Ishikawa (cell line): ENCODE data around the gene HOXA6.

Experiments used
- CEBPB ChIP-seq: IDR thresholded peaks from 2 replicates; pipeline ENCODE4 v1.6.1; 2012
- CREB1 ChIP-seq: IDR thresholded peaks from 2 replicates; pipeline ENCODE4 v1.6.1; 2012; ENCODE audit warnings: low read depth
- EGR1 ChIP-seq: IDR thresholded peaks from 2 replicates; pipeline ENCODE4 v1.6.1; 2012
- EP300 ChIP-seq: IDR thresholded peaks from 2 replicates; pipeline ENCODE4 v1.6.1; 2012; ENCODE audit warnings: borderline replicate concordance
- FOXM1 ChIP-seq: IDR thresholded peaks from 2 replicates; pipeline ENCODE4 v1.6.1; 2012; ENCODE audit warnings: low read depth, borderline replicate concordance
- MAX ChIP-seq: IDR thresholded peaks from 2 replicates; pipeline ENCODE4 v1.6.1; 2012
- NFIC ChIP-seq: IDR thresholded peaks from 2 replicates; pipeline ENCODE4 v1.6.1; 2012
- RAD21 ChIP-seq: IDR thresholded peaks from 2 replicates; pipeline ENCODE4 v1.6.1; 2012; ENCODE audit warnings: low read depth
- REST ChIP-seq: IDR thresholded peaks from 2 replicates; pipeline ENCODE4 v1.6.1; 2012; ENCODE audit warnings: low read depth, mild to moderate bottlenecking
- TAF1 ChIP-seq: IDR thresholded peaks from 2 replicates; pipeline ENCODE4 v1.6.1; 2012; ENCODE audit warnings: low read depth, mild to moderate bottlenecking
- TCF12 ChIP-seq: IDR thresholded peaks from 2 replicates; pipeline ENCODE4 v1.6.1; 2012; ENCODE audit warnings: low read depth
- TEAD4 ChIP-seq: IDR thresholded peaks from 2 replicates; pipeline ENCODE4 v1.6.1; 2012
- USF1 ChIP-seq: IDR thresholded peaks from 2 replicates; pipeline ENCODE4 v1.6.1; 2012
- YY1 ChIP-seq: IDR thresholded peaks from 2 replicates; pipeline ENCODE4 v1.6.1; 2012; ENCODE audit warnings: low read depth
- ZBTB7A ChIP-seq: IDR thresholded peaks from 2 replicates; pipeline ENCODE4 v1.6.1; 2012; ENCODE audit warnings: low read depth

Gene HOXA6

GRCh38 chr7:27192546-27193334, 45.2 kb upstream of the HOXA6 start:
- TF ChIP-seq CEBPB (no peak), USF1 (no peak), NFIC (no peak), TCF12 (no peak), ZBTB7A (no peak), TEAD4 (no peak), RAD21 (no peak), MAX (no peak), CREB1 (no peak), EGR1 (no peak), EP300 (no peak), TAF1 (no peak), FOXM1 (no peak), YY1 (no peak), REST (no peak)

GRCh38 chr7:27191833-27192545, 44.4 kb upstream of the HOXA6 start:
- no peak for TF ChIP-seq USF1
- TF ChIP-seq EGR1: no peak
- TF ChIP-seq CEBPB: no peak
- TF ChIP-seq EP300: no peak
- TF ChIP-seq CREB1: no peak
- no peak for TF ChIP-seq TEAD4
- no peak for TF ChIP-seq MAX
- no peak for TF ChIP-seq TAF1
- no peak for TF ChIP-seq TCF12

GRCh38 chr7:27191161-27191731, 43.7 kb upstream of the HOXA6 start:
- TF ChIP-seq RAD21 (no peak), TCF12 (no peak), USF1 (no peak), NFIC (no peak), ZBTB7A (no peak), EGR1 (no peak), CEBPB (no peak), TAF1 (no peak), YY1 (no peak), EP300 (no peak), CREB1 (no peak), MAX (no peak), REST (no peak), FOXM1 (no peak), TEAD4 (no peak)

GRCh38 chr7:27189997-27190748, 42.6 kb upstream of the HOXA6 start:
- TF ChIP-seq NFIC (no peak), EGR1 (no peak), MAX (no peak)
